GM12873 (cell line): Measurements from ENCODE around the gene FCGBP.

Experiments used
- TF ChIP-seq, protein P1 (sequence below): IDR thresholded peaks from 2 replicates; pipeline ENCODE4 v1.5.1; 2012; ENCODE audit warnings: low read depth, mild to moderate bottlenecking, moderate library complexity, low read length, control low read depth; ENCODE audit not compliant: insufficient read depth; ENCODE audit errors: missing control alignments

The FCGBP gene

GRCh38 chr19:39935364-39935661 lies 879 bp upstream of the FCGBP start:
- TF ChIP-seq, protein P1, sequence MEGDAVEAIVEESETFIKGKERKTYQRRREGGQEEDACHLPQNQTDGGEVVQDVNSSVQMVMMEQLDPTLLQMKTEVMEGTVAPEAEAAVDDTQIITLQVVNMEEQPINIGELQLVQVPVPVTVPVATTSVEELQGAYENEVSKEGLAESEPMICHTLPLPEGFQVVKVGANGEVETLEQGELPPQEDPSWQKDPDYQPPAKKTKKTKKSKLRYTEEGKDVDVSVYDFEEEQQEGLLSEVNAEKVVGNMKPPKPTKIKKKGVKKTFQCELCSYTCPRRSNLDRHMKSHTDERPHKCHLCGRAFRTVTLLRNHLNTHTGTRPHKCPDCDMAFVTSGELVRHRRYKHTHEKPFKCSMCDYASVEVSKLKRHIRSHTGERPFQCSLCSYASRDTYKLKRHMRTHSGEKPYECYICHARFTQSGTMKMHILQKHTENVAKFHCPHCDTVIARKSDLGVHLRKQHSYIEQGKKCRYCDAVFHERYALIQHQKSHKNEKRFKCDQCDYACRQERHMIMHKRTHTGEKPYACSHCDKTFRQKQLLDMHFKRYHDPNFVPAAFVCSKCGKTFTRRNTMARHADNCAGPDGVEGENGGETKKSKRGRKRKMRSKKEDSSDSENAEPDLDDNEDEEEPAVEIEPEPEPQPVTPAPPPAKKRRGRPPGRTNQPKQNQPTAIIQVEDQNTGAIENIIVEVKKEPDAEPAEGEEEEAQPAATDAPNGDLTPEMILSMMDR: peak; percentile 27

DNA sequence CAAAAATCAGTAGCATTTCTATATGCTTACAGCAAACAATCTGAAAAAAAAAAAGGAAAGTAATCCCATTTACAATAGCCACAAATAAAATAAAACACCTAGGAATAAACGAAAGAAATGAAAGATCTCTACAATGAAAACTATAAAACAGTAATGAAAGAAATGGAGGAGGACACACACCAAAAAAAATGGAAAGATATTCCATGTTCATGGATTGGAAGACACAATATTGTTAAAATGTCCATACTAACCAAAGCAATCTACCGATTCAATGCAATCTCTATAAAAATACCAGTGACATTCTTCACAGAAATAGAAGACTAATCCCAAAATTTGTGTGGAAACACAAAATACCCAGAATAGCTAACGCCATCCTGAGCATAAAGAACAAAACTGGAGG lies 4.7 kb downstream of the FCGBP start:
- TF ChIP-seq, protein P1: no peak

- TF ChIP-seq, protein P1: no peak
These were observed 6.1 kb downstream of the FCGBP start for GRCh38 chr19:39928357-39928725.

- TF ChIP-seq, protein P1: no peak
These were observed 6.7 kb downstream of the FCGBP start for GRCh38 chr19:39927524-39928356.

GRCh38 chr19:39927076-39927475 lies 7.4 kb downstream of the FCGBP start:
- TF ChIP-seq, protein P1: no peak

DNA sequence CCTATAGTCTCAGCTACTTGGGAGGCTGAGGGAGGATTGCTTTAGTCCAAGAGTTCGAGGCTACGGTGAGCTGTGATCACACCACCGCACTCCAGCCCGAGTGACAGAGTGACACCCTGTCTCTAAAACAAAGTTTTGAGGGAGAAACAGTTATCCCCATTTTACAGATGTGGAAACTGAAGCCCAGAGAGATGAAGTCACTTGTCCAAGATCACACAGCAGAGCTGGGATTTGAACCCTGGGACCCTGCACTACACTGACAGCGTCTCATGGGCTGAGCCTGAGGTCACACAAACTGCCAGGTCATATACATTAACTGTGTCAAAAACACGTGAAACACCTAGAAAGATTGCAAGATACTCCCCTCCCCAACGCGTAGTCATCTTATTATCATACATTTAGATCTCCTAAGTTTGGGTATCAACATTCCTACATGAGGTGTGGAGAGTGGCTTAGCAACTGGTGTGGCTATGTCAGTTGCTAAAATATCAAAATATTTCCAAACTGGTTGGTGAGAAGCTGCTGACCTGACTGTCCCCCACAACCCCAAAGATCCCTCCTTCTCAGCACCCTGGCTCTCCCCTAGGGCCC lies 8.2 kb downstream of the FCGBP start:
- TF ChIP-seq, protein P1: no peak

- TF ChIP-seq, protein P1: no peak
These were observed 9.5 kb downstream of the FCGBP start for GRCh38 chr19:39924952-39925351.
